ENCODE measurements around the gene SPPL3.
"Not testable (repeated sequence)": the region's sequence is repeated elsewhere in the genome, so short reads cannot be mapped to it uniquely, and the experiment has no call there.

Gene SPPL3

DNA sequence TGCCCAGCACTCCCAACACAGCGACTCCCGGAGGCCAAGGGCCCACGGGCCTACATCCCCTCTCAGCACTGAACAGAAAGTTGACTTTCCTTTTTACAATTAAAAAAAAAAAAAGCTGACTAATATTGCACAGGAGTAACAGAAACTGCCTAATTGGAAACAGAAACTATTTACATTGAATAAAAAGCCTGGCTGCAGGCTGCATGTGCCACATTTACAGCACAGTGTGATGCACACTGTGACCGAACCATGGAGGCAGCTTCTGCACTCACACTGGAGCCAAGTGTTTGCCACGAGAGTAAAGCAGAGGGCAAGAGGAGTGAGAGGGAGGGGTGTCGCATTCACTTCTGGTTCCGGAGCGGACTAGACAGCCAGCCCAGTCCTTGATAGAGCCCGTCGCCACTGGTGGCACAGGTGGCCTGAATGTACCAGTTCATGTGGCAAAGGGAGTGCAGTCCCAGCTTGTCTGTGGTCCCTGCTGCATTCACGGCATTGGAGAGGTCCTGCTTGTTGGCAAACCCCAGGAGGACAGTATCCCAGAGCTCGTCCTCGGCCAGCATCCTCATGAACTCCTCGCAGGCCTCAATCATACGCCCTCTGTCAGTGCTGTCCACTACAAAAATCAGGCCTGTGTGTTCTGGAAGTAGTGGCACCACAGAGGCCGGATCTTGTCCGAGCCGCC lies 59.2 kb downstream of the SPPL3 start:
- DNase-seq (ENCODE audit: low read depth in 2 of 2): no peak

DNA sequence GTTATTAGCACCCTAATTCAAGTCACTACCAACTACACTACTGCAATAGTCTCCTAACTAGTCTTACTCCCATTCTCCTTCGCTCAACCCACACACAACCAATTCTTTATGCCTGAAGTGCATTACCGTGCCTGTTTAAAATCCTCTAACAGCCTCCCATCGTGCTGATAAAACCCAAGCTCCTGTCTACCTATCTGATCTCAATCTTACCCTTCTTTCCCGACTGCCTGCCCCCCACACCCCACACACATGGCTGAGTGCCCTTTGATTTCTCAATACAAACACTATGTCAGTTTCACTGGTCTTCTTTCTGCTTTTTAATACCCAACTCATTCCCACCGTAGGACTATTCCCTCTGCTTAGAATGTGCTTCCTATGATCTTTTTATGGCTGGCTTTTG lies 59.9 kb downstream of the SPPL3 start:
- DNase-seq (ENCODE audit: low read depth in 2 of 2): no peak

DNA sequence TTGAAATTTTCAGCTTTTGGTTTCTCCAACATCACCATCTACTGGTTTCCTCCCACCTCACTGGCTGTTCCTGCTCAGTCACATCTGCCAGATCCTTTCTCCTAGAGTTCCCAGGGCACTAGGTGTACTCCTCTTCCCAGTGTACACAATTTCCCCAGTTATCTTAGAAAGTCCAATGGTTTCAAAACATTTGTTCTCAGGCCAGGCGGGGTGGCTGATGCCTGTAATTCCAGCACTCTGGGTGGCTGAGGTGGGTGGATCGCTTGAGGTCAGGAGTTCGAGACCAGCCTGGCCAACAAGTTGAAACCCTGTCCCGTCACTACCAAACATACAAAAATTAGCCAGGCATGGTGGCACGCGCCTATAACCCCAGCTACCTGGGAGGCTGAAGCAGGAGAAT lies 60.7 kb downstream of the SPPL3 start:
- no peak for DNase-seq (ENCODE audit: low read depth in 2 of 2)

GRCh38 chr12:120842595-120842994 lies 61.6 kb downstream of the SPPL3 start:
- DNase-seq (ENCODE audit: low read depth in 2 of 2): no peak

GRCh38 chr12:120841525-120841924 lies 62.6 kb downstream of the SPPL3 start:
- DNase-seq (ENCODE audit: low read depth in 2 of 2): no peak

DNA sequence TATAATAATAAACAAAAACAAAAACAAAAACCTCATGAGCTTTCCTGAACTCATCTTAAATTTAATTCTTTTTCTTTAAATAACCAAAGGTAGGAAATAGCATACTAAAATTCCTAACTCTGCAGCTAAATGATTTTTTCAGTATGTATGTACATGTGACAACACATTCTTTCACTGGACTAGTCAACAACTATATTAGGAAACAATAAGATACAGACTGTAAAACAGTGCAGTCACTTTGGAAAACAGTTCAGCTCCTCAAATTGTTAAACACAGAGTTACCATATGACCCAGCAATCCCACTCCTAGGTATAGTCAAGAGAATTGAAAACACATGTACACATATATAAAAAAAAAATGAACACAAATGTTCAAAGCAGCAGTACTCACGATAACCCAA lies 64.7 kb downstream of the SPPL3 start:
- DNase-seq (ENCODE audit: low read depth in 2 of 2): no peak

- not testable (repeated sequence) for DNase-seq (ENCODE audit: low read depth in 2 of 2)
Observed at GRCh38 chr12:120838629-120839383, 65.4 kb downstream of the SPPL3 start.

DNA sequence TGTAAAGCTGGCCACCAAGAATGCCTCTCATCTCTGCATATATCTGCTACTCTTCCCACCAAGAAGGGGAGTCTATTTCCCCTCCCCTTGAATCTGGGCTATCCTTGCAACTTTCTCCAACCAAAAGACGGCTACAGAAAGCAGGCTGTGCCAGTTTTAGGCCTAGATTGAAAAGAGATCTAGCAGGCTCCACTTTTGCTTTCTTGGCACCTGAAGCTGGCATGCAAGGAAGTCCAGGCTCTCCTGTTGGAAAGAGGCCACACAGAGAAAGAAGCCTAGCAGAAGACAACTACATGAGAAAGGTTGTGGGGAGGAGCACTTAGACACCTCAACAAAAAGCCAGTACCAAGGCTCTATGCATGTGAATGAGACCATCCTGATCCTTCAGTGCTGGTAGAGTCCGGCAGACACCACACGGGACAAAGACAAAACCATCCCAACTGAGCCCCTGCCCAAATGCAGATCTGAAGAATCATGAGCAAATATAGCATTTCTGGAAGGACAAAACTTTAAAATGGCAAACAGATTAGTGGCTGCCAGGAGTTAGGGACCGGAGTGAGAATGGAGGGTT lies 68.0 kb downstream of the SPPL3 start:
- DNase-seq (ENCODE audit: low read depth in 2 of 2): no peak

GRCh38 chr12:120835657-120836056 lies 68.5 kb downstream of the SPPL3 start:
- no peak for DNase-seq (ENCODE audit: low read depth in 2 of 2)

DNA sequence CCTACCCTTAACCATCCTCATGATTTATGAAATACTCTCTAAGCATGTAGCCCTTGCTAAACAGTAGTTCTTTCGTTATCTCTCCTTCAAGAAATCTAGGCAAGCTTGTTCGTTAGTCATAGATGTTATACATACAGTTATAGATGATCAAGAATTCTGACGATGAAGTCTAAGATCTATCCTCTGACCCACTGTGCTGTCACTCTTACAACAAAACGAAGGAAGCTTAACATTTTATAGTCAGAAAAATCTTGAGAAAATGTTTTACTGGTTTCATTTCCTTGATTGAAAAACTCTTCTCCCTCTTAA lies 68.9 kb downstream of the SPPL3 start:
- no peak for DNase-seq (ENCODE audit: low read depth in 2 of 2)

- DNase-seq (ENCODE audit: low read depth in 2 of 2): no peak
Observed at GRCh38 chr12:120834489-120835303, 69.5 kb downstream of the SPPL3 start.

DNA sequence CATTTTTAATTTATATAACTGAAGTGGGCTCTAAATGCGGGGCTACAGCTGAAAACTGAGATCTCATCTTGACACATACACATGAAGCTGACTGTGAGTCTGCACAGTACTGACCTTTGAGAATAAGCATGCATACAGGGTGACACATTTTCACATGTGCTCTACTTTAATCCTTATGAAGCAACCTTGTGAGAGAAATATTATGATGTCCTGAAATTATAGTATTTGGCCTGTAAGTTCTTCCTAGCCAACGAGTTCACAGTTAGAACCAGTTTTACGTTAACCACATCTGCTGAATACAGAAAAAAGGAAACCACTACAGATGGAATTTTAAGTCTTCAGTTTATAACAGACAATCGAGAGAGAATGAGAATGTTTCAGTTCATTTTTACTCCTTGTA lies 70.3 kb downstream of the SPPL3 start:
- DNase-seq (ENCODE audit: low read depth in 2 of 2): no peak

DNA sequence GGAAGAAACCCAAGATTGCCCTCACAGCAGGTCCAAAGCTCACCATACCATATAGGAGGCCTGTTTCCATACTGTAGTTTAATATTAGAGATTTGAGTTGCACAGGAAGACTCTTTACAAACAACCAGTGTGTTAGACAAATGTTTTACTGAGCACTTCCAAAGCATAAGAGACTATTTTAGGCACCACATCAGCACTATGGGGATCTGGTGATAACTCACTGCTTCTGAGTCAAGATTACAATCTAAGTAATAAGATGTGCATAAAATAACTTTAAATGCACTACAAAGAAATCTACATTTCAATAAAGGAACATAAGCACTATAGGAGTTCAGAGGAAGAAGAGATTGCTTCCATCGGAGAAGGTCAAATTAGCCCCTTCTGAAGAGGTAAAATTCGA lies 71.4 kb downstream of the SPPL3 start:
- no peak for DNase-seq (ENCODE audit: low read depth in 2 of 2)

- no peak for DNase-seq (ENCODE audit: low read depth in 2 of 2)
Observed at GRCh38 chr12:120831648-120832267, 72.4 kb downstream of the SPPL3 start.

DNA sequence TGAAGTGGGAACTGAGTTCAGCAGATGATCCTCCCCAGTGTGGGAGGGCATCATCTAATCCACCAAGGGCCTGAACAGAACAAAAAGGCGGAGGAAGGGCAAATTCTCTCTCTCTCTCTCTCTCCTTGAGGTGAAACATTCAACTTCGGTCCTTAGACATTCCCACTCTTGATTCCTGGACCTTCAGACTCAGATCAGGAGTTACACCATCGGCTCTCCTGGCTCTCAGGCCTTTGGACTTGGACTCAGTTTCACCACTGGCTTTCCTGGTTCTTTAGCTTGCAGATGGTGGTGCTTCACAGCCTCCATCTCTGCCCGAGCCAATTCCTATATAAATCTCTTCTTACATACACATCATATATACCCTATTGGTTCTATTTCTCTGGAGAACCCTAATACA lies 73.2 kb downstream of the SPPL3 start:
- DNase-seq (ENCODE audit: low read depth in 2 of 2): no peak

- no peak for DNase-seq (ENCODE audit: low read depth in 2 of 2)
Observed at GRCh38 chr12:120830052-120830940, 73.9 kb downstream of the SPPL3 start.

DNA sequence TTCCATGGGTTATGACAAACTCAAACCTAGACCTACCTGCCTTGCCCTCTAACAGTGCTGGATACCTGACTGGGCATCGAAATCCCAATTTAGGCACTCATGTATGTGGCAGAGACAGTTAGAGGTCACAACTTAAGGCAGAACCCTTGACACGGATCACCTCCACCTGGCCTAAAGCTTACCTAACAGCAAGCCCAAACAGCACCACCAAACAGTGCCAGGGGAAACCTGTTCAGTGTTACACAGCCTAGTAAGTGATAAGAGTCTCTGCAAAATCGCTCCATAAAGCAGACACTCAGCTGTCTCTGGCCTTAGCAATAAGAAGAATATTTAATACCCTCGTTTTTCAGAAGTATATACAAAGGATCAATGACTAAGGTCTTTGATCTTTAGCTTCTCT lies 77.8 kb downstream of the SPPL3 start:
- no peak for DNase-seq (ENCODE audit: low read depth in 2 of 2)

DNA sequence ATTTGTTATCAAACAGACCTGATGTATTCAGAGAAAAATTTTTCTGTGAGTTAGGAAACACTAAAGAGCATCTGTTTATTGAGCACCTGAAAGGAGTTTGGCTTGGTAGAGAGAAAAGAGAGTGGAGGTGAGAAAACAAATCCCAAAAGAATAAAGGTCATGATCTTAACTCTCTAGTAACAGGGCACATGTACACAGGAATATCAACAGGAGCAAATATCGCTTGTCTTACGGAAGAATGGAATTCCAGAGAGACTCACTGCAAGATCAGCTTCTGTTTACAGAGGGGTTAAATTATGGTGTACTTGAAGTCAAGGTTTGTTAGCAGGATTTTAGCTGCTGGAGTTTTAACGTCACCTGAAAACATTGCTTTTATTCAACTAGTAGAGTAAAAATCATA lies 78.8 kb downstream of the SPPL3 start:
- no peak for DNase-seq (ENCODE audit: low read depth in 2 of 2)

- DNase-seq (ENCODE audit: low read depth in 2 of 2): no peak
Observed at GRCh38 chr12:120822832-120823503, 81.2 kb downstream of the SPPL3 start.

DNA sequence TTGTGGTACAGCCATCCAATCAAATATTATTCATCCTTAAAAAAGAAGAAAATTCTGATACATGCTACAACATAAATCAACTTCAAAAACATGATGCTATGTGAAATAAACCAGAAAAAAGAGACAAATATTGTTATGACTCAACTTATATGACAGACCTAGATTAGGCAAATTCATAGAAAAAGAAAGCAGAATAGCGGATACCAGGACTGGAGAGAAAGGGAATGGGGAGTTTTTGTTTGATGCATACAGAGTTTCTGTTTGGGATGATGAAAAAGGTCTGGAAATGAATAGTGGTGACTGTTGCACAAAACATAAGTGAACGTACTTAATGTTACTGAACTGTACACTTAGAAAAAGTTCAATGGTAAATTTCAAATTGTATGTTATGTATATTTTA lies 82.3 kb downstream of the SPPL3 start:
- no peak for DNase-seq (ENCODE audit: low read depth in 2 of 2)
